NCI-H82 treated with DMSO at 0.1 percent for 48 hours (cell line): ENCODE measurements around the gene KRT6B.

ENCODE experiments used
- DNase-seq: peaks from one replicate; lab custom pipeline; 2025; ENCODE audit not compliant: unreplicated experiment; lab: John Stamatoyannopoulos, UW

KRT6B gene

DNA sequence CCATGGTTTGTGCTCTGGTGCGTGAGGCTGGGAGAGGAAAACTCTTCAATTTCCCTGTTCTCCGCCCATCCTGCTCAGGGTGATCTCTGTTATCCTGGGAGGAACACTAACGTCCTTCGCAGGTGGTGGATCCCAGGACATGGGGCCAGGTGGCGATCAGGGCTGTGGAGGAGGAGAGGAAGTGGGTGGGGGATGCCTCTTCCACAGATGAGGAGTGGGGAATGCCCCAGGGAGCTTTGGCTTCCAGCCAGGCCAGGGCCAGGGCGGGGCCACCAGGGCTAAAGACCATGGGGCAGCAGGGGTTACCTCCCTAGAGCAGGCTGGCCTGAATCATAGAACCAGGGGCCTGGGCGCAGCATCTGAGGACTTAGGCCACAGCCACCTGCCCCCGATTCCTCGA lies 14.4 kb downstream of the KRT6B start:
- DNase-seq, result no peak

DNA sequence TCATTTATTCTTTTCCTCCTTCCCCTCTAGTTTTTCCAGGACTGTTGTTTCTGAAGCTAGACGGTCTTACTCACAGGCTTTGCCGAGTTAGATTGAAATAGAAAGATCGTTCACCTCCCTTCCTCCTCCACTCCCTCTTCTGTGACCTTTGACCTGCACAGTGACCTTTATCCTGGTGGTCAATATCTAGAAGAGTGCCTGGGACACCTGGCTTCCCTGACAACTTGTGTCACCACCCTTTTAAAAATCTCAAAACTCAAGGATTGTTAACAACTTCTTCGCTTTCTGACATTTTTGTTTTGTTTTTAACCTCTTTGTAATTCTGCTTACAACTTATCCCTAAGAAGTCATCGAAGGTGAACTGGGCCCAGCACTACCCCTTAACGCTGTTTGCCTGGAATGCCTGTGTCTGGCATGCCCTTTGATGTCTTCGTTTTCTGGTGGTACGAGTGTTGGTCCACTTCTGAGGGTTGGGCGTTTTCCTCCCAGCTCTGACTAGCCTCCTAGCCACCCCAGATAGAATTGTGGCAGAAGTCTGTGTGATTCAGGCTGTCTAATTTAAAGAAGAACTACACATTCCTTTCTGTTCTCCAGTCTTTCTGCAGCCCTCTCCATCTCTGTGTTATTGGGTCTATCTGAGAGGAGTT lies 15.0 kb downstream of the KRT6B start:
- no peak for DNase-seq

DNA sequence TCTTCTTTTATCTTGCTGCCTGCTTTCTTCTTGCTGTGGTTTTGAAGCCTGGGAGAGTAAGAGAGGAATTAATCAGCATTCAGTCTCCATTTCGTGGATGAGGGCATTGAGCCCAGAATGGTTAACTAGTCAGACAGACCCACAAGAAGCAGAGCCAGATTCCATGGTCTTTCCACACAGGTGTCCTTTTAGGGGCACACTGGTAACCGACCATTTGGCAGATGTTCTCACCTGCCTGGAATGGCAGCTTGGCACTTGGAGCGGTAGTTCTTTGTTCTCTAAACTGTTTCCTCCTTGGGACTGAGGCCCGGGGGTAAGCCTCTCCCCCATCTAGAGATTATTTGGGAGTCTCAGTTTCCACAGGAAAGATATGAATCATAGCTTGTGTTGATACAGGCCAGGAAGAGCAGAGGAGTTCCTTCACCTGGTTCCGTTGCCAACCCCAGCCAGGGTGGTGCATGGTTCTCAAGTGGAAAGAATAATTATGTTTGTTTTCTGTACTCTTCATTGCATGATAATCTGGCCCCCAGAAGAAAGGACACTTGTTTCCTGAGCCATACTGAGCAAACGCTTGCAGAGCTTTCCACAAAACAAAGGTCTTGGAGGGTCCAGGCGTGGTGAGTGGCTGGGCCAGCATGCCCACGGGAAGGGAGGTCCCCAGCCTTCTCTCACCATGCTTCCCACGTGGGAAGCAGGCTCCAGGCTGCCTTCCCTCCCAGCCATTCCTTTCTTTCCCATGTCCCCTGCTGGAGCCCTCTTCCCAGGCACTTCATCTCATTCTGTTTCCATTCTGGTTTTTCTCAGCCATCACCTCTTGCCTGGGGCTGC lies 15.7 kb downstream of the KRT6B start:
- no peak for DNase-seq

DNA sequence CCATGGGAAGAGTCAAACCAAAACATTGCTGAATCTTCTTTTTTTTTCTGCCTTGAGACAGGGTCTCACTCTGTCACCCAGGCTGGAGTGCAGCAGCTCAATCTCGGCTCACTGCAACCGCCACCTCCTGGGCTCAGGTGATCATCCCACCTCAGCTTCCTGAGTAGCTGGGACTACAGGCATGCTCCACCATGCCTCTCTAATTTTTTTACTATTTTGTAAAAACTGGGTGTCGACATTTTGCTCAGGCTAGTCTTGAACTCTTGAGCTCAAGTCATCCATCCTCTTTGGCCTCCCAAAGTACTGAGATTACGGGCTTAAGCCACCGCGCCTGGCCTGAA lies 16.3 kb downstream of the KRT6B start:
- no peak for DNase-seq

DNA sequence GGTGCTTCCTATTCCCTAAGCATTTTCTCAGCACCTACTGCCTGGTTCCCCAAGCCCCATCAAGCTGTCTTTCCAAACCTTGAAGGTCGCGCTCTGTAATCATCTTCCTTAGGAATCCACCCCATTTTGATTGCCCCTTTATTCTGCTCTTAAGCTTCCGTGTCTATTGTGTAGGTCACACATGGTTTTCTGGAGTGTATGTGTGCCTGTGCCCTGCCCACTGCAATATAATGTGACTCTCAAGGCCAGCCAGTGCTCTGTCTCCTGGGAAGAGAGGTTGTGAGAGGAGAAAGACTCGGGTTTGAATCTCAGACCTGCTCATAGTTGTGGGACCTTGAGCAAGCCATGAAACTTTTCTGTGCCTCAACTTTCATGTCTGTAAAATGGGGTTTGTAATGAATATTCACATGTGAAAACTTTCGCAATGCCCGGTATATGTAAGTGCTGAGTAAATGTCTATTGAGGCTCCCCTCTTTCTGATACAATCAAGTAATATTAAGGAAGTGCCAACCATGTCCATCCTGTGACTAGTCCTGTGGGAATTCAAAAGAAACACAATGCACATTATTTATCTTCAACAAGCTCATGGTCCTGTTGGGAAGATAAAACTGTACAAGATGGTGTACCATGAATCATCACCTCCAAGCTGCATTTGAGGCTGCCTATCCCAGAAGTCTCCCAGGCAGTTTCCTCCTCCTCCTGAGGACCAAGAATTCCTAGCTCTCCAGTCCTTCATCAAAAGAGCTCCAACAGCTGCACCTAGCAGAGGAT lies 17.0 kb downstream of the KRT6B start:
- no peak for DNase-seq

DNA sequence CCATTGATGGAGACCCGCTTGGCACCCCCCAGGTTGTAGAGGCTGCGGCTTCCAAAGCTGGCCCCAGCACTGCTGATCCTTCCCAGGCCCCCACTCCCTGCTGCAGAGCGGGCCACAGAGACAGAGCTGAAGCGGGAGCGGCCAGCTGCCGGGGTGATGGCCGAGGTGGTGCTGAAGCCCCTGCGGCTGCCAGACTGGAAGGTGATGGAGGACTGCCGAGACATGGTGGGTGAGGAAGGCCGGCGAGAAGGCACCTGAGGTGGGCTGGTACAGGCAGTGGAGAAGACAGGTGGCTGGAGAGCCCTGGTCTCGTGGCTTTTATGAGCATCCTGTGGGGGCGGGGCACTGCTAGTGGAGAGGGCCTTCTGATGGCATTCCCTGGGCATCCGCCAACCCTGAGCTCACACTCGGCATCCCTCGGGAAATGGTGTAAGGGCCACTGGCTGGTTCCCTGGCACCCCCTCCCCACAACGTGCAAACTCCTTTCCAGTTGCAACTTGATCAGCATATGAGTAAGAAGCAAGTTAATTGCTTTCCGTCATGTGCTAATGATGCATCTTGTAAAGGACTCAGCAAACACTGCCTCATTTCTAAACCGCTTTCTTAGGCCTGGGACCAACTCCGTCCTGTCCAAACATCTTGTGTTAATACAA lies 17.7 kb downstream of the KRT6B start, which contains the start of gene KRT75:
Gene KRT75 (minus strand): TSS at position 291 of the 653 bp plus-strand sequence. CDS start 67 bp downstream, at position 224.
- no peak for DNase-seq

DNA sequence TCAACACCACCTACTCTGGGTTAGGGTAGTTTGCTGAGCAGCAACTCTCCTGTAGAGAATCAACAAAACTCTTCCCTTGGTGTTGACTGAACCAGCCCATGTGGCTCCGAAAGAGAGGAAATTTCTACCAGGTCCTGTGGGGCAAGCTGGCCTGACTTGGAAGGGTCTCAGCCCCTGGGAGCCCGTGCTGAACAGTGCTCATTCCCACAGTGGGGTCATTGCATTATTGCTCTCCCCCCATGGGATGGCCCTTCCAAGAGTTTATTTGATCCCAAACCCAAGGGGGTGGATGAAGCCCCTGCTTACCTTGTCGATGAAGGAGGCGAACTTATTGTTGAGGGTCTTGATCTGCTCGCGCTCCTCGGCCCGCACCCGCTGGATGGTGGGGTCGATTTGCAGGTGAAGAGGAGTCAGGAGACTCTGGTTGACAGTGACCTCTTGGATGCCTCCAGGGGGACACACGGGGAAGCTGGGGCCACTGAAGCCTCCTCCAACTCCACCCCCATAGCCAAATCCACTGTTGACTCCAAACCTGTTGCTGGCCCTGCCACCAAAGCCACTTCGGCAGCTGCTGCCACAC lies 18.4 kb downstream of the KRT6B start:
- no peak for DNase-seq

DNA sequence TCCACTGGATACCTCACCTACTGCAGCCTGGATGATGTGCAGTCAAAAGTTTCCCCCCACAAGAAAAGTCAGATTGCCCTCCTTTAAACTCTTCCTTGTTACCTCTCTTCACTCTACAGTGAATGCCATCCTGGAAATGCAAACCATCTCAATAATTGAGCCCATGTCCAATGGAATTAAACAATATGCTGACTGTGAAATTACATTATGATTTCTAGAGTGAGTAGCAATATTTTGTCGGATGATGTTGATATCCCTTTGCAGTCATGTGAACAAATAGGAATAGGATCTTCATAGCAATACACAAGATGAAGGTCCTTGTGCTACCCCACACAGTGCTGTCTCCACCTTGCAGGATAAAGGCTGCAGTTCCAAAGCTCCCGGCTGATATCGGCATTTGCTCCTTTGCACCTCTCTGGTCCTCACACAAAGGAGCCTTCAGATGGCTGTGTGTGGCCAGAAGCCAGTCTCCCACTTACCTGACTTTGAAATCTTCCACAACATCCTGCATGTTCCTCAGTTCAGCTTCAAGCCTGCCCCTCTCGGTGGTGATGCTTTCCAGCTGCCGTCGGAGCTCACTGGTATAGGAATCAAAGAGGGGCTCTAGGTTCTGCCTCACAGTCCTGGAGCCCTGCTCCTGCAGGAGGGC lies 19.3 kb downstream of the KRT6B start:
- no peak for DNase-seq

- no peak for DNase-seq
These were observed 23.8 kb downstream of the KRT6B start for GRCh38 chr12:52428121-52428520.

GRCh38 chr12:52427083-52427482 lies 24.9 kb downstream of the KRT6B start:
- no peak for DNase-seq

DNA sequence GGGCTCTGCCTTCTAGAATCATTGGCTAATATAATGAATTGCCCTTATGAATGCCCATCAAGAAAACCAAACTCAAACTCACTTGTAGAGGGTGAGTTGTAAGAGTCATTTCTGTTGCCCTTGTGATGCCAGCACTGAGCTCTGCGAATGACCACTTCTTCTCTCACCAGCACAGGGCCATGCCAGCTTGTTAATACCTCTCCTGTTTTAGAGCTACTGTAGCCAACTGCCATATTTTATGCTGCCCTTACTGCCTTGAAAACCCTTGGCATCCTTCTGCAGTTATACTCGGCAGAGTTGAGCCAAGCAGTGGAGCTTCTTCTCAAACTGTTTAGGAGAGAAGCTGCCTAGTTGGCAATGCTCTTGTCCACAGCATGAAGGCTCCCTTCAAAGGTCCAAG lies 25.9 kb downstream of the KRT6B start:
- no peak for DNase-seq

DNA sequence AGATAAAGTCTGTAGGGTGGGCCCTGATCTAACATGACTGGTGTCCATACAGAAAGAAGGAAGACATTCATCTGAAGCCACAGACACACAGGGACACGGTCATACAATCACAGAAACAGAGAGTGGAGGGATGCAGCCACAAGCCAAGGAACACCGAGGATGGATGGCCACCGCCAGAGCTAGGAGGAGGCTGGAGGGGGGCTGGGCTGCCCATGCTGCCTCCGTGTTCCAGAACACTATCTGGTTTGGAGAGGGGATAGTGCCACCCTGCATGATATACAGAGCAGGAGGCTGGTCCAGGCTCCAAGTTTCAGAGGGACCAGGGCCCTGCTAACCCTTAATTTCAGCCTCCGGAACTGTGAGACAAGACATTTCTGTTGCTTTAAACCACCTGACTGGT lies 26.5 kb downstream of the KRT6B start:
- DNase-seq, result no peak

- DNase-seq, result no peak
These were observed 28.1 kb downstream of the KRT6B start for GRCh38 chr12:52423661-52424500.

DNA sequence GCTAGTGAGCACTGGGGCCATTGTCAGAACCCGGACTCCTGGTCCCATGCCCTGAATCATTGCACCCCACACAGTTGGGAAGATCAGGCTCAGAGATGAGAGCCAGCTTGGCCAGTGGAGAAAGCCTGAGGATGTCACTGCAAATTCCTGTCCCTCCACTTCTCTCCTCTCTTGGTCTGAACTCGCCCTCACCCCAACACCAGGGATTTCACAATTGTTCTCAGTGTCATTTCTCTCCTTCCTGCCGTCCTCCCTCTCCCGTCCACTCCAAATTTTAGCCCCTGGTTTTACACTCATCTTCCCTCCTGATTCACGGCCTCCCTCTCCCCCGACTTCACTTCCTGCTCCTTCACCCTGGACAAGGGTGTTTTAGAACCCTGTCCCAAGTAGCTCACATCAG lies 28.9 kb downstream of the KRT6B start:
- DNase-seq, result no peak

DNA sequence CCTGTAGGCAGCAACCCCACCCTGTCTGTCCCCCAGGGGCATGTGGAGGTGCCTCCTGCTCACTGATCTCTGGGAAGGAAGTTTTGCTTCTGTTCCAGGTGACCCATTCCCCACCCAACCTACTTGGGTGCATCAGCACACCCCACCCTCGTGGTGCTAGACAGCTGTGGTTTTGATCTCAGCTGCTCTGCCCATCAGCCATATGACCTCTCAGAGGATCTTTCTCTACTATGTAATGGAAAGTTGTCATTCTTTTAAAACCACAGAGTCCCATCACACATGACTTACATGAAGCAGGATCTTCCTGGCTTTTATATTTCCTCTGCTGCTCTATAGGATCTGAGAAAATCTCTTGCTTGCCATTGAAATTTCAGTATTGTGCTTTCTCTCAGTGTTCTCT lies 32.3 kb downstream of the KRT6B start:
- no peak for DNase-seq

- DNase-seq, result no peak
These were observed 33.3 kb downstream of the KRT6B start for GRCh38 chr12:52418576-52419110.

DNA sequence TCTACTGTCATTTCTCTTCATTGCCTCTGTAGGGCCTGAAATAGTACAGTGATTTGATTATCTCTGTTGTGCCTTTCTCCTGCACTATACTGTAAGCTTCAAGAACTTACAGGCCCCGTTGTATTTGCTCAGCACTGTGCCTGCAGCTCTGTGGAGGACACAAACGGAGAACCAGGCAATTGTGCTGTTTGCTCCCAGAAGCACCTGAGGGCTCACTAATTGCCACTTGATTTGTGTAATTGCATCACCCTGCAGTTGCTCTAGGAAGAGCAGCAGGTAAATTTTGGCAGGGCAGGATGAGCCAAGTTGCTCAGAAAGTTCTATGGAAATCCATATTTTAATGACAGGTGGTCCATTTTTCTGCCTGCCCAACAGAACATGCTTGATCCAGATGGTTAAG lies 34.2 kb downstream of the KRT6B start:
- no peak for DNase-seq

DNA sequence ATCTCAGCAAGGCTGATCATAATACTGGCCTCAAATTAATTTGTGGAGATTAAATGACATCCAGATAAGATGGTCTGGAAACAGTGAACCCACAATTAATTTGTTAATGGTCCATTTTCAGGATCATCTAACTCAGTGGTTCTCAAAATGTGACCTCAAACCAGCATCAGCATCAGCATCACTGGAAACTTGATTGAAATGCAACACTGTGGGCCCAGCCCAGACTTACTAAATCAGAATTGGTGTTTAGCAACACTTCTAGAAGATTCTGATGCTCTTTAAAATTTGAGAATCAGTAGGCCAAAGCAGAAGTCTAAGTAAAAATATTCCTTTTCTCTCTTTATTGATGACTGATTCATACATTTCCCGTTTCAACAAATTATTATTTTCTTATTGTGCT lies 35.2 kb downstream of the KRT6B start:
- DNase-seq, result no peak
